ELR (cell line): Measurements from ENCODE around the gene ZSCAN31.
"Not testable (repeated sequence)": the region's sequence is repeated elsewhere in the genome, so short reads cannot be mapped to it uniquely, and the experiment has no call there.

Experiments used
- DNase-seq: peaks from one replicate; pipeline ENCODE4 v3.0.0-alpha.2; 2015; ENCODE audit warnings: low read depth

Gene ZSCAN31

GRCh38 chr6:28317866-28318265, 18.1 kb downstream of the ZSCAN31 start:
- DNase-seq, result peak; percentile 57

GRCh38 chr6:28315628-28316027, 20.3 kb downstream of the ZSCAN31 start:
- peak; percentile 28 for DNase-seq

- DNase-seq, result no peak
These were observed 23.0 kb downstream of the ZSCAN31 start for GRCh38 chr6:28312939-28313338.

GRCh38 chr6:28311139-28311823, 24.7 kb downstream of the ZSCAN31 start:
- no peak for DNase-seq

- DNase-seq, result not testable (repeated sequence)
These were observed 29.6 kb downstream of the ZSCAN31 start for GRCh38 chr6:28306363-28306762.

GRCh38 chr6:28303570-28303969, 32.4 kb downstream of the ZSCAN31 start:
- no peak for DNase-seq

- no peak for DNase-seq
These were observed 39.4 kb downstream of the ZSCAN31 start for GRCh38 chr6:28296520-28297060.

GRCh38 chr6:28295326-28295725, 40.6 kb downstream of the ZSCAN31 start:
- DNase-seq, result no peak

- no peak for DNase-seq
These were observed 44.4 kb downstream of the ZSCAN31 start for GRCh38 chr6:28291573-28291972.

GRCh38 chr6:28282926-28283325, 53.0 kb downstream of the ZSCAN31 start:
- peak; percentile 15 for DNase-seq

- peak; percentile 88 for DNase-seq
These were observed 54.5 kb downstream of the ZSCAN31 start, which contains the start of gene PGBD1 for GRCh38 chr6:28281288-28282064. TSS of gene PGBD1 (plus strand) at chr6:28281572. CDS start at chr6:28283814, 2,242 bp downstream.

GRCh38 chr6:28280595-28281287, 55.2 kb downstream of the ZSCAN31 start:
- no peak for DNase-seq

GRCh38 chr6:28277746-28278145, 58.2 kb downstream of the ZSCAN31 start:
- no peak for DNase-seq

- no peak for DNase-seq
These were observed 61.1 kb downstream of the ZSCAN31 start for GRCh38 chr6:28274888-28275287.
